IMR-90 (cell line): Measurements from ENCODE around the gene NAPG. TPM values are rescaled to one million over a fixed set of nuclear protein-coding genes. Genes with fewer than 3 reads are reported as not detected.

ENCODE experiments used
- ATAC-seq: fragments of 200-7000 bp; cut with Tn5 transposase; 2 replicates; pipeline ENCODE4 v1.9.1; 2020; ENCODE audit warnings: low read depth, mild to moderate bottlenecking, moderate library complexity
- BruUV-seq: library from RNA; stranded (reverse); fragments of 400-500 nt; replicated peaks from 2 replicates; lab custom pipeline; 2021; lab: Mats Ljungman, UMichigan
- CTCF ChIA-PET: fragments of 300-600 bp; formaldehyde crosslinking; extraction: SDS; loops from one replicate; lab custom pipeline; 2021; ENCODE audit warnings: antibody characterized with exemption; lab: Yijun Ruan, JAX
- POLR2A ChIA-PET: fragments of 300-600 bp; sonication (Branson Sonifier 250); formaldehyde crosslinking; loops from one replicate; lab custom pipeline; 2022; ENCODE audit warnings: antibody characterized with exemption; ENCODE audit not compliant: unreplicated experiment; lab: Charles Lee
- DNase-seq: peaks from one replicate; pipeline ENCODE4 v3.0.0; 2013
- H2AFZ ChIP-seq: replicated peaks from 2 replicates; pipeline ENCODE3; 2013; ENCODE audit warnings: low read length, mild to moderate bottlenecking; ENCODE audit not compliant: poor library complexity
- H2AK5ac ChIP-seq: 2 replicates; pipeline ENCODE4 v1.6.1; 2013; ENCODE audit warnings: low read depth, low read length, inconsistent platforms
- H2AK9ac ChIP-seq: replicated peaks from 2 replicates; pipeline ENCODE3; 2013; ENCODE audit warnings: mild to moderate bottlenecking, low read depth, low read length, moderate library complexity; ENCODE audit not compliant: poor library complexity
- H2BK120ac ChIP-seq: 2 replicates; pipeline ENCODE4 v1.6.1; 2013; ENCODE audit warnings: low read depth, low read length, inconsistent platforms
- H2BK15ac ChIP-seq: 3 replicates; pipeline ENCODE4 v1.6.1; 2013; ENCODE audit warnings: low read depth, low read length, inconsistent platforms
- H2BK20ac ChIP-seq: 2 replicates; pipeline ENCODE4 v1.6.1; 2013; ENCODE audit warnings: low read depth, mild to moderate bottlenecking, inconsistent platforms, low read length, moderate library complexity
- H2BK5ac ChIP-seq: 2 replicates; pipeline ENCODE4 v1.6.1; 2013; ENCODE audit warnings: mild to moderate bottlenecking, low read depth, low read length, inconsistent platforms; ENCODE audit not compliant: poor library complexity, severe bottlenecking
- H3K14ac ChIP-seq: replicated peaks from 2 replicates; pipeline ENCODE4 v1.6.1; 2013; ENCODE audit warnings: low read depth, low read length, inconsistent platforms
- H3K18ac ChIP-seq: 2 replicates; pipeline ENCODE4 v1.6.1; 2013; ENCODE audit warnings: low read depth, low read length, control low read depth
- H3K23ac ChIP-seq: 2 replicates; pipeline ENCODE4 v1.6.1; 2013; ENCODE audit warnings: low read depth, low read length, inconsistent platforms
- H3K27ac ChIP-seq: 2 replicates; pipeline ENCODE4 v1.5.1; 2013; ENCODE audit warnings: mild to moderate bottlenecking, control low read depth, low read length; ENCODE audit not compliant: insufficient read depth
- H3K27me3 ChIP-seq: 2 replicates; pipeline ENCODE4 v1.6.1; 2013; ENCODE audit warnings: low read length; ENCODE audit not compliant: control insufficient read depth, insufficient read depth
- H3K36me3 ChIP-seq: 2 replicates; pipeline ENCODE4 v1.6.1; 2013; ENCODE audit warnings: low read length, mixed read lengths; ENCODE audit not compliant: control insufficient read depth, insufficient read depth
- H3K4ac ChIP-seq: 2 replicates; pipeline ENCODE4 v1.6.1; 2013; ENCODE audit warnings: low read depth, low read length, inconsistent platforms
- H3K4me1 ChIP-seq: 2 replicates; pipeline ENCODE4 v1.6.1; 2013; ENCODE audit warnings: low read length, mixed read lengths; ENCODE audit not compliant: control insufficient read depth, insufficient read depth
- H3K4me2 ChIP-seq: 2 replicates; pipeline ENCODE4 v1.6.1; 2013; ENCODE audit warnings: low read depth, mild to moderate bottlenecking, control low read depth, low read length, moderate library complexity
- H3K4me3 ChIP-seq: 2 replicates; pipeline ENCODE4 v1.5.1; 2013; ENCODE audit warnings: low read depth, mild to moderate bottlenecking, control low read depth, low read length, moderate library complexity; ENCODE audit not compliant: insufficient read depth
- H3K56ac ChIP-seq: 2 replicates; pipeline ENCODE4 v1.6.1; 2013; ENCODE audit warnings: low read length, inconsistent platforms; ENCODE audit not compliant: insufficient read depth; ENCODE audit errors: extremely low read depth
- H3K79me1 ChIP-seq, 2 experiments: 2 replicates each; pipeline ENCODE4 v1.6.1; 2013; ENCODE audit warnings: low read length in 2 of 2, inconsistent platforms in 1 of 2, low read depth in 1 of 2
- H3K9ac ChIP-seq: 2 replicates; pipeline ENCODE4 v1.6.1; 2013; ENCODE audit warnings: low read depth, low read length, control low read depth
- H3K9me1 ChIP-seq: 2 replicates; pipeline ENCODE4 v1.6.1; 2013; ENCODE audit warnings: low read length, inconsistent platforms; ENCODE audit not compliant: insufficient read depth
- H3K9me3 ChIP-seq: 2 replicates; pipeline ENCODE4 v1.6.1; 2013; ENCODE audit warnings: low read length; ENCODE audit not compliant: control insufficient read depth, insufficient read depth
- H4K20me1 ChIP-seq: 2 replicates; pipeline ENCODE4 v1.6.1; 2013; ENCODE audit warnings: low read length, inconsistent platforms; ENCODE audit not compliant: insufficient read depth
- H4K5ac ChIP-seq: 2 replicates; pipeline ENCODE4 v1.6.1; 2013; ENCODE audit warnings: mild to moderate bottlenecking, low read depth, low read length, control low read depth
- H4K8ac ChIP-seq, 2 experiments: 2 replicates each; pipeline ENCODE4 v1.6.1; 2013; ENCODE audit warnings: low read depth in 2 of 2, low read length in 2 of 2, control low read depth in 1 of 2, inconsistent platforms in 1 of 2
- H4K91ac ChIP-seq: 2 replicates; pipeline ENCODE4 v1.6.1; 2013; ENCODE audit warnings: low read depth, low read length, inconsistent platforms; ENCODE audit not compliant: insufficient read depth
- CHD1 ChIP-seq: IDR thresholded peaks from 2 replicates; pipeline ENCODE4 v1.6.1; 2012; ENCODE audit warnings: low read depth, low read length, improper control_type of control experiment
- MXI1 ChIP-seq: IDR thresholded peaks from 2 replicates; pipeline ENCODE4 v1.6.1; 2012; ENCODE audit warnings: low read depth, mild to moderate bottlenecking, low read length, moderate library complexity, borderline replicate concordance
- POLR2A ChIP-seq: IDR thresholded peaks from 2 replicates; pipeline ENCODE4 v1.6.1; 2012; ENCODE audit warnings: mild to moderate bottlenecking, low read depth, low read length
- RCOR1 ChIP-seq: IDR thresholded peaks from 2 replicates; pipeline ENCODE4 v1.6.1; 2012; ENCODE audit warnings: mild to moderate bottlenecking, low read length, improper control_type of control experiment; ENCODE audit not compliant: insufficient replicate concordance
- SMC3 ChIP-seq: fragments of 150-350 bp; IDR thresholded peaks from 2 replicates; pipeline ENCODE4 v1.6.1; 2016; ENCODE audit warnings: low read depth, mild to moderate bottlenecking, antibody characterized with exemption, low read length, moderate library complexity
- USF2 ChIP-seq: fragments of 150-350 bp; IDR thresholded peaks from 2 replicates; pipeline ENCODE4 v1.6.1; 2017; ENCODE audit warnings: mild to moderate bottlenecking, antibody characterized with exemption, low read length, low read depth
- WGBS, 2 experiments: methylation state at CpG; one replicate each; pipeline versions ENCODE4 v1.1.5 to v1.1.7; 2013; ENCODE audit warnings: missing lambda C conversion rate in 2 of 2; ENCODE audit not compliant: insufficient read length in 1 of 2; ENCODE audit errors: extremely low coverage in 2 of 2; 5-methylcytosine and 5-hydroxymethylcytosine counted together
- dilution Hi-C: fragments of 300-500 bp; cut with HindIII; formaldehyde crosslinking; loops from one replicate; pipeline ENCODE4 v1.14.3; 2018; ENCODE audit warnings: low sequenced_read_pairs; ENCODE audit not compliant: unreplicated experiment
- in situ Hi-C: fragments of 300-500 bp; cut with MboI; formaldehyde crosslinking; loops from 3 replicates; pipeline ENCODE4 v1.14.3; 2019; ENCODE audit warnings: low sequenced_read_pairs, inconsistent platforms, mixed read lengths
- intact Hi-C: fragments of 100-400 bp; cut with micrococcal nuclease; formaldehyde crosslinking; loops from 2 replicates; pipeline ENCODE4 v1.10.0; 2022
- polyA plus RNA-seq, 3 experiments: library from polyadenylated mRNA; depleted of rRNA; stranded (reverse); fragments of >200 nt; gene quantifications; 2 replicates each; pipeline ENCODE4 v1.2.3, GENCODE V29; 2012; ENCODE audit warnings: low replicate concordance in 1 of 3
- total RNA-seq: library from RNA; depleted of rRNA; stranded (reverse); fragments of >200 nt; gene quantifications from 2 replicates; pipeline ENCODE4 v1.2.3, GENCODE V29; 2012

Gene NAPG
- total and polyA plus RNA-seq, 2 of the 4 experiments (the other 2 are of a cell fraction): 13.0 to 32.8 TPM

GRCh38 chr18:10563886-10564285 is 38.1 kb downstream of the NAPG start:
- no peak overlapping the region for H3K14ac ChIP-seq
- no peak overlapping the region for H4K8ac ChIP-seq
- POLR2A ChIA-PET: no interaction called here
- intact Hi-C loops: loop anchor here (5.0 to 10.0 kb wide), 5 partner anchors 101 to 288 kb away; no protein-coding TSS in a partner anchor
- H4K91ac ChIP-seq: no peak overlapping the region
- no peak overlapping the region for H2BK15ac ChIP-seq
- no peak overlapping the region for H2AFZ ChIP-seq
- H3K36me3 ChIP-seq: no peaks in the 10 kb centered on the region
- no peak overlapping the region for H3K4me3 ChIP-seq
- no peak overlapping the region for H3K18ac ChIP-seq
- no peak overlapping the region for H3K56ac ChIP-seq
- WGBS, 2 experiments: 93% methylated on average over 7 of the region's 9 CpGs; no CpG with 5 or more reads in 1 of the 2 experiments
- H2BK5ac ChIP-seq: no peak overlapping the region
- no peak overlapping the region for H3K4ac ChIP-seq
- no peak overlapping the region for H2AK9ac ChIP-seq
- H4K20me1 ChIP-seq: 0 out of 2 replicates have a peak, but pooled peaks cover 4% of the 10 kb centered on the region
- H3K4me1 ChIP-seq: peaks cover 11% of the 10 kb centered on the region; the same call in 1 of the 2 replicates
- TF ChIP-seq RCOR1 (no peak), CHD1 (no peak), POLR2A (no peak), SMC3 (no peak), MXI1 (no peak), USF2 (no peak)
- H3K27ac ChIP-seq: no peak overlapping the region
- BruUV-seq: no TSS peak
- H3K4me2 ChIP-seq: no peak overlapping the region
- no peak for ATAC-seq
- no peaks in the 10 kb centered on the region for H3K9me3 ChIP-seq
- H2AK5ac ChIP-seq: no peak overlapping the region
- in situ Hi-C loops: loop anchor here (5.0 kb wide), 2 partner anchors 588 to 988 kb away; no protein-coding TSS in a partner anchor
- dilution Hi-C loops: no loop called here
- H3K27me3 ChIP-seq: no peaks in the 10 kb centered on the region
- H3K23ac ChIP-seq: no peak overlapping the region
- peaks cover 5% of the 10 kb centered on the region; the same call in 1 of the 2 replicates for H3K9me1 ChIP-seq
- no peak for DNase-seq
- CTCF ChIA-PET: no interaction called here
- no peak overlapping the region for H2BK120ac ChIP-seq
- no peaks in the 10 kb centered on the region for H3K79me1 ChIP-seq
- no peak overlapping the region for H3K9ac ChIP-seq
- no peak overlapping the region for H4K5ac ChIP-seq
- no peak overlapping the region for H2BK20ac ChIP-seq
